ENCODE data around the gene LY9. TPM values are rescaled to one million over a fixed set of nuclear protein-coding genes. Genes with fewer than 3 reads are reported as not detected.

The LY9 gene
- total and polyA plus RNA-seq, 2 donors from 2014 or later = 0.41 to 3.5 TPM

DNA sequence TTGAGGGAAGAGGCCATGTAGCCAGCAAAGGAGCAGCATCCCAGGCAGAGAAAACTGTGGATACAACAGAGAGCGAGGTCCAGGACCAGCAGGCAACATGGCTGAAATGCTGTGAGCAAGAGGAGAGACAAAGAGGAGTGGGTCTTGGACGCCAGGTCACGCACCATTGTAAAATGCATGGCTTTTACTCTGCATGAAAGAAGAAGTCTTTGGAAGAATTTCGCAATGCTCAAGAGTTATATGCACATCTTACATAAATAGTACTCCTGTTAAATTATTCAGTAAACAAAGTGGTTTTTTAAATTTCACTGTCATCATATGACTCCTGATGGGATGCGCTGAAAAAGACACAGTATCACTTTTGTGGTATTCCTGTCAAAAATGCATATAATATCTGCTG, 63.2 kb downstream of the LY9 start:
- Histone ChIP-seq H3K9ac (ENCODE audit: low read length in 3 of 3) (no peak overlapping the region), H3K4me1 (ENCODE audit: control insufficient read depth in 2 of 3, insufficient read depth in 2 of 3, low read depth in 1 of 3, low read length in 3 of 3) (no peaks in the 10 kb centered on the region), H3K36me3 (ENCODE audit: control insufficient read depth in 2 of 3, insufficient read depth in 3 of 3, low read length in 3 of 3) (no peaks in the 10 kb centered on the region), H3K4me3 (ENCODE audit: low read length in 3 of 3) (no peak overlapping the region), H3K27ac (ENCODE audit: low read depth in 2 of 2, low read length in 2 of 2) (no peak overlapping the region), H3K9me3 (ENCODE audit: control insufficient read depth in 2 of 3, insufficient read depth in 1 of 3, low read length in 3 of 3) (no peaks in the 10 kb centered on the region), H3K27me3 (ENCODE audit: control insufficient read depth, insufficient read depth, low read length) (no peaks in the 10 kb centered on the region)
- DNase-seq (no peak), FAIRE-seq (no peak)
- TF ChIP-seq, protein P1, sequence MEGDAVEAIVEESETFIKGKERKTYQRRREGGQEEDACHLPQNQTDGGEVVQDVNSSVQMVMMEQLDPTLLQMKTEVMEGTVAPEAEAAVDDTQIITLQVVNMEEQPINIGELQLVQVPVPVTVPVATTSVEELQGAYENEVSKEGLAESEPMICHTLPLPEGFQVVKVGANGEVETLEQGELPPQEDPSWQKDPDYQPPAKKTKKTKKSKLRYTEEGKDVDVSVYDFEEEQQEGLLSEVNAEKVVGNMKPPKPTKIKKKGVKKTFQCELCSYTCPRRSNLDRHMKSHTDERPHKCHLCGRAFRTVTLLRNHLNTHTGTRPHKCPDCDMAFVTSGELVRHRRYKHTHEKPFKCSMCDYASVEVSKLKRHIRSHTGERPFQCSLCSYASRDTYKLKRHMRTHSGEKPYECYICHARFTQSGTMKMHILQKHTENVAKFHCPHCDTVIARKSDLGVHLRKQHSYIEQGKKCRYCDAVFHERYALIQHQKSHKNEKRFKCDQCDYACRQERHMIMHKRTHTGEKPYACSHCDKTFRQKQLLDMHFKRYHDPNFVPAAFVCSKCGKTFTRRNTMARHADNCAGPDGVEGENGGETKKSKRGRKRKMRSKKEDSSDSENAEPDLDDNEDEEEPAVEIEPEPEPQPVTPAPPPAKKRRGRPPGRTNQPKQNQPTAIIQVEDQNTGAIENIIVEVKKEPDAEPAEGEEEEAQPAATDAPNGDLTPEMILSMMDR (IDR thresholded peaks at IDR 0.05; ENCODE audit: borderline replicate concordance, extremely low read depth, insufficient read depth) = no peak
- intact Hi-C loops (cut with DNase I) = no loop called here

DNA sequence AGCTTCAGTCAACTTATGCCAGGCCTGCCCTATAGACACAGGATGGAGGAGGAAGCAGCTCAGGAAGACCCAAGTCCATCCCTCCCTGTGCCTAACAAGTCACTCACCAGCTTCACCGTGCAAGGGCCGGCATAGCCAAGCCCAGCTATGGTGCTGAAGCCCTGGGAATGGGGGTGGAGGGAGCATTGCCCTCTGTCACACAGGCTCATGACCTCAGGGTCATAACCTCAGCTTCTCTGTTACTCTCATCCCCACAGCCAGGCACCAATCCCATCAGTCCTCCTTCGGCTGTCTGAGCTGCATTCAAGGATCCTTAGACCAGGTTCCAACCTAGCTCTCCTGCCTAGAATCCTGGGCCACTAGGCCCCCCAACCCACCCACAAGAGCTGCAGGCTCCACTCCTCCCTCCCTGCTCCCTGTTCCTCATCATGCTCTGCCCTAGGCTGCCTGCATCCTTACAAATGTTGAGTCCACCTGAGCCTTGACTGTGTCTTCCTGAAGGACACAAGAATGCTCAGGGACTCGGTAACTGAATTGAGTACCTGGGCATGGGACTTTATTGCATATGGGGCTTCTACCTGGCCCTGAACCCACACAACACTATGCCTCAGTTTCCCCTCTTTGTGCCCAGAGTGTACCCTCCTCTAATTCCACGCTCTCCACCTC, 65.0 kb downstream of the LY9 start:
- H3K4me3 ChIP-seq (ENCODE audit: low read length in 3 of 3) = no peak overlapping the region

DNA sequence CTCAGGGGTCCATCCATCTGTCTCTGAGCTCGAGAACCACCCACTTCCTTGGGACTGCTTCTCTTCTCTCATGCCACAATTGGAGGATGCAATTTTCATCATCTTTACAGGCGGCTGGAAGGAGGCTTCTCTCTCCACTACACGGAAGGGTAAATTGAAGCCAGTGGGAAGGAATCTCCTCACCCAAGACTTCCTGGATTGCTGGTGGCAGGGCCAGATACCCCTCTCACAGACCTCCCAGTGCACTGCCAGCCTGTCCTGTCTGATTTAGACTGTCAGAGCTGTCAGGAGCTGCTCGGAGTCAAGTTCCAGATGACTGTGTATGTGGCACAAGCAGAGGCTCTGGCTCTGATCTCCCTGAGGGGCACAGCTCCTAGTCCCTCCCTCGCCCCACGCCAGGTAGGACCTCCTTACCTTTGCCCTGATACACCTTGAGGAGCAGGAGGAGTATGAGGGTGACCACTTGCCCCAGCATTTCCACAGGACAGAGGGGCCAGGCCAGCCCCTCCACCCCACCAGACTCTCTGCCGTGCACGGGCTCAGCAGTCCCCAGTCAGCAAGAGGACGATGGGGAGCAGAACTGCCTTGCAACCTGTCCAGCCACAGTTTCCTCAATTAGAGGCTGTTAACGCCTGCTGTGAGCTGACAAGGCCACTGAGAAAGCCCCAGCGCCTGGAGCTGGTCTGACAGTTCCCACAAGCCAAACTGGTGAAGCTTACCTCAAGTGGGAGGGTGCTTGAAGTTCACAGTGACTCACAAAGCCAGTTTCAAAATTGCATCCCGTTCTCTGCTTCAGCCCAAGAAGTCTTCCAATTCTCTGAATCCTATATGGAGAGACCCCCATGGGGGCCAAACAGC, 66.5 kb downstream of the LY9 start, which contains the start of gene CD244:
CD244 (minus strand) TSS at position 685 of the 858 bp plus-strand sequence; CDS start at position 475, 210 bp downstream.
- no peak within 1 kb of the TSS for H3K4me3 ChIP-seq (ENCODE audit: low read length in 3 of 3)
- TF ChIP-seq, protein P1 (IDR thresholded peaks at IDR 0.05; ENCODE audit: borderline replicate concordance, extremely low read depth, insufficient read depth) = no peak
- no peaks in the 10 kb centered on the region for H3K9me3 ChIP-seq (ENCODE audit: control insufficient read depth in 2 of 3, insufficient read depth in 1 of 3, low read length in 3 of 3)
- no peaks in the 10 kb centered on the region for H3K4me1 ChIP-seq (ENCODE audit: control insufficient read depth in 2 of 3, insufficient read depth in 2 of 3, low read depth in 1 of 3, low read length in 3 of 3)
- H3K36me3 ChIP-seq (ENCODE audit: control insufficient read depth in 2 of 3, insufficient read depth in 3 of 3, low read length in 3 of 3) = no peaks in the 10 kb centered on the region
- FAIRE-seq (no peak), DNase-seq (no peak)
- H3K9ac ChIP-seq (ENCODE audit: low read length in 3 of 3) = no peak within 1 kb of the TSS
- H3K27me3 ChIP-seq (ENCODE audit: control insufficient read depth, insufficient read depth, low read length) = no peaks in the 10 kb centered on the region
- H3K27ac ChIP-seq (ENCODE audit: low read depth in 2 of 2, low read length in 2 of 2) = no peak within 1 kb of the TSS
- intact Hi-C loops (cut with DNase I) = no loop called here

More for the DNA sequence above, 65.0 kb downstream of the LY9 start:
- intact Hi-C loops (cut with DNase I) = no loop called here
- H3K27ac ChIP-seq (ENCODE audit: low read depth in 2 of 2, low read length in 2 of 2) = no peak overlapping the region
- TF ChIP-seq, protein P1 (IDR thresholded peaks at IDR 0.05; ENCODE audit: borderline replicate concordance, extremely low read depth, insufficient read depth) = no peak
- no peak for FAIRE-seq
- H3K27me3 ChIP-seq (ENCODE audit: control insufficient read depth, insufficient read depth, low read length) = no peaks in the 10 kb centered on the region
- H3K9me3 ChIP-seq (ENCODE audit: control insufficient read depth in 2 of 3, insufficient read depth in 1 of 3, low read length in 3 of 3) = no peaks in the 10 kb centered on the region
- no peaks in the 10 kb centered on the region for H3K36me3 ChIP-seq (ENCODE audit: control insufficient read depth in 2 of 3, insufficient read depth in 3 of 3, low read length in 3 of 3)
- DNase-seq = no peak
- no peak overlapping the region for H3K9ac ChIP-seq (ENCODE audit: low read length in 3 of 3)
- H3K4me1 ChIP-seq (ENCODE audit: control insufficient read depth in 2 of 3, insufficient read depth in 2 of 3, low read depth in 1 of 3, low read length in 3 of 3) = no peaks in the 10 kb centered on the region
